Lower lobe of right lung (tissue), 2 donors: ENCODE data around the gene PTGES2. TPM values are rescaled to one million over a fixed set of nuclear protein-coding genes. Genes with fewer than 3 reads are reported as not detected.

Experiments used
- ATAC-seq, 2 donors: fragments of 200-7000 bp; cut with Tn5 transposase; one replicate each; pipeline ENCODE4 v1.9.1; 2020 to 2022; ENCODE audit warnings: mild to moderate bottlenecking in 2 of 2, moderate library complexity in 2 of 2
- DNase-seq: peaks from one replicate; pipeline ENCODE4 v3.0.0-alpha.2; 2020
- H3K27ac ChIP-seq: fragments of 200-600 bp; one replicate; pipeline ENCODE4 v1.8.0; 2022
- H3K27me3 ChIP-seq: fragments of 200-600 bp; one replicate; pipeline ENCODE4 v1.8.0; 2022; ENCODE audit warnings: low read depth
- H3K36me3 ChIP-seq: fragments of 200-600 bp; one replicate; pipeline ENCODE4 v1.8.0; 2022; ENCODE audit warnings: mild to moderate bottlenecking
- H3K4me1 ChIP-seq: fragments of 200-600 bp; one replicate; pipeline ENCODE4 v1.8.0; 2022
- H3K4me3 ChIP-seq: fragments of 200-600 bp; one replicate; pipeline ENCODE4 v1.8.0; 2022; ENCODE audit warnings: mild to moderate bottlenecking
- H3K9me3 ChIP-seq: fragments of 200-600 bp; one replicate; pipeline ENCODE4 v1.8.0; 2022
- intact Hi-C: fragments of 100-400 bp; cut with DNase I; formaldehyde crosslinking; loops from one replicate; pipeline ENCODE4 v1.11.0; 2022
- total RNA-seq: library from RNA; stranded (reverse); fragmentation: NEBNext Ultra II Directional; extraction: Animal tissue kit (Norgen Biotek cat#: 25700); gene quantifications from one replicate; pipeline ENCODE4 v1.2.1, GENCODE V29; 2021
- TF ChIP-seq, protein P1 (sequence below): fragments of 200-600 bp; IDR thresholded peaks from one replicate; pipeline ENCODE4 v1.8.0; 2022; ENCODE audit warnings: antibody characterized with exemption, mild to moderate bottlenecking
- donor health status: DM: no; HTN: yes; CAD: no; lungs with severe emphysema.

The PTGES2 gene
- total RNA-seq, 1 donor from 2014 or later: 30.6 TPM

DNA sequence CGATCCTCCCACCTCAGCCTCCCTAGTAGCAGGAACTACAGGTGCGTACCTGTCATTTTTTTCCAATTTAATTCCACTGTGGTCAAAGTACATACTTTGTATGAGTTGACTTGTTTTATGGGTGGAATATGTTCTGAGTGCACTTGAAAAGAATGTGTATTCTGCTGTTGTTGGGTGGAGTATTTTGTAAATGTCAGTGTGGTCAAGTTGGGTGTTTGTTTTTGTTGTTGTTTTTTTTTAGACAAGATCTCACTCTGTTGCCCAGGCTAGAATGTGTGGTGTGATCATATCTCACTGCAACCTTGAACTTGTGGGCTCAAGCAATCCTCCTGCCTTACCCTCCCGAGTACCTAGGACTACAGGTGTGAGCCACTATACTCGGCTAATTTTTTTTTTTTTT lies 41.6 kb downstream of the PTGES2 start:
- TF ChIP-seq, protein P1, sequence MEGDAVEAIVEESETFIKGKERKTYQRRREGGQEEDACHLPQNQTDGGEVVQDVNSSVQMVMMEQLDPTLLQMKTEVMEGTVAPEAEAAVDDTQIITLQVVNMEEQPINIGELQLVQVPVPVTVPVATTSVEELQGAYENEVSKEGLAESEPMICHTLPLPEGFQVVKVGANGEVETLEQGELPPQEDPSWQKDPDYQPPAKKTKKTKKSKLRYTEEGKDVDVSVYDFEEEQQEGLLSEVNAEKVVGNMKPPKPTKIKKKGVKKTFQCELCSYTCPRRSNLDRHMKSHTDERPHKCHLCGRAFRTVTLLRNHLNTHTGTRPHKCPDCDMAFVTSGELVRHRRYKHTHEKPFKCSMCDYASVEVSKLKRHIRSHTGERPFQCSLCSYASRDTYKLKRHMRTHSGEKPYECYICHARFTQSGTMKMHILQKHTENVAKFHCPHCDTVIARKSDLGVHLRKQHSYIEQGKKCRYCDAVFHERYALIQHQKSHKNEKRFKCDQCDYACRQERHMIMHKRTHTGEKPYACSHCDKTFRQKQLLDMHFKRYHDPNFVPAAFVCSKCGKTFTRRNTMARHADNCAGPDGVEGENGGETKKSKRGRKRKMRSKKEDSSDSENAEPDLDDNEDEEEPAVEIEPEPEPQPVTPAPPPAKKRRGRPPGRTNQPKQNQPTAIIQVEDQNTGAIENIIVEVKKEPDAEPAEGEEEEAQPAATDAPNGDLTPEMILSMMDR: no peak
- ATAC-seq (no peak), DNase-seq (no peak)
- Histone ChIP-seq H3K4me3 (no peak overlapping the region), H3K27ac (no peak overlapping the region), H3K27me3 (no peaks in the 10 kb centered on the region), H3K9me3 (no peaks in the 10 kb centered on the region), H3K4me1 (peaks cover 44% of the 10 kb centered on the region), H3K36me3 (no peaks in the 10 kb centered on the region)
- intact Hi-C loops: no loop called here

DNA sequence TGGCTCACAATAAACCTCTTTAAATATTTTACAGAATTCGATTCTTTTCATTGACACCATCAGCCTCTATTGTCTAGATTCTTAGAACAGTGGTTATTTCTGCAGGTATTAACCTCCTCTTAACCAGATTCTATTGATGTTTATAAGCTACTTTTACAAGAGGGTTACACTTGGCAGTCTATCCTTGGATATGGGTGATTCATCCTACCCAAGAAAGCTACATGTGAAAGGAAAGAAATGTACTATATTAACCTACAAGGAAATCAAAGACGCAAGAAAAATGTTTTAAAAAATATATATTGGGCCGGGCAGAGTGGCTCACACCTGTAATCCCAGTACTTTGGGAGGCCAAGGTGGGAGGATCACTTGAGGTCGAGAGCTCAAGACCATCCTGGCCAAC lies 42.8 kb downstream of the PTGES2 start:
- DNase-seq (no peak), ATAC-seq (no peak)
- Histone ChIP-seq H3K27ac (no peak overlapping the region), H3K4me1 (peaks cover 48% of the 10 kb centered on the region), H3K4me3 (no peak overlapping the region), H3K27me3 (no peaks in the 10 kb centered on the region), H3K36me3 (no peaks in the 10 kb centered on the region), H3K9me3 (no peaks in the 10 kb centered on the region)
- intact Hi-C loops: no loop called here
- TF ChIP-seq, protein P1: no peak

DNA sequence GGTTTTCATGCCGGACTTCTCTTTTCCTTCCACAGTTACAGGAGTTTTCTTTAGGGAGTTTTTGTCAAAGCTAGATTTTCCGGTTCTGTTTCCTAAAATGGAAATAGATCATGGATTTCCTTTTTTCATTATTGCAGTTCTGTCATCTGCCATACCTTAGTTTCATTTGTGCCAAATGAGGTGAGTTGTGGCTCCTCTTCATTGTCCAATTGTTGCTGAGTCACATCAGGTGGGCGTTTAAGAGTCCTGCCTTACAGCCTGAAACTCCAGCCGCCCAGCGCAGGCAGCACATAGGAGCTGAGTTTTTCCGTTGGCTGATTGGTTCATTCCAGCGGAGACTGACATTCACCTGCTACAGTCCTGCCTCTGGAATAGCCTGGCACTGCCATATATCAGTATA lies 45.4 kb downstream of the PTGES2 start:
- no peaks in the 10 kb centered on the region for H3K9me3 ChIP-seq
- peaks cover 57% of the 10 kb centered on the region for H3K4me1 ChIP-seq
- no peak for ATAC-seq
- H3K4me3 ChIP-seq: no peak overlapping the region
- TF ChIP-seq, protein P1: no peak
- no peaks in the 10 kb centered on the region for H3K27me3 ChIP-seq
- no peak for DNase-seq
- H3K36me3 ChIP-seq: no peaks in the 10 kb centered on the region
- peak overlapping the region; percentile 73 for H3K27ac ChIP-seq
- intact Hi-C loops: no loop called here

DNA sequence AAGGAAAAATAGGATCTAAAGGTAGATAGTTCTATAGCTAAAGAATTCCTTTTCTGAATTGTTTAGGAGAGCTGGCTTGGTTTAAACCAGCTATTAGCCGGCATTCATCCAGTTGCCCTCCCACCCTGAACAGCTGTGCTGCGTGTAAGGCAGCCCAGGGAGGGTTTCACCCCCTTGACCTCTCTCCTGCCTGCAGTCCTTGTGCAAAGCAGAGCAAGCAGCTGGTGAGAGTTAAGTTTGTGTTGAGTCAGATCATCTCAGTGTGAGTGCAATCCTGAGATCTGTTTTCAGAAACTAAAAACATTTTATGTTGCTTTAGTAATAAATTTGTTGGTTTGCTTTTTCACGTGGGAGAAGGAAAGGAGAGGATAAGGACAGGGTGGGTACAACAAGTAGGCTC lies 46.5 kb downstream of the PTGES2 start:
- H3K9me3 ChIP-seq: no peaks in the 10 kb centered on the region
- DNase-seq: no peak
- no peaks in the 10 kb centered on the region for H3K27me3 ChIP-seq
- ATAC-seq: peak; percentile 50 to 70
- peak overlapping the region; percentile 73 for H3K27ac ChIP-seq
- H3K4me1 ChIP-seq: peaks cover 57% of the 10 kb centered on the region
- H3K4me3 ChIP-seq: no peak overlapping the region
- TF ChIP-seq, protein P1: no peak
- H3K36me3 ChIP-seq: no peaks in the 10 kb centered on the region
- intact Hi-C loops: no loop called here

GRCh38 chr9:128080206-128080605 lies 47.3 kb downstream of the PTGES2 start:
- no peaks in the 10 kb centered on the region for H3K27me3 ChIP-seq
- H3K4me3 ChIP-seq: no peak overlapping the region
- no peaks in the 10 kb centered on the region for H3K9me3 ChIP-seq
- ATAC-seq (no peak), DNase-seq (no peak)
- TF ChIP-seq, protein P1: no peak
- intact Hi-C loops: no loop called here
- H3K36me3 ChIP-seq: no peaks in the 10 kb centered on the region
- peaks cover 63% of the 10 kb centered on the region for H3K4me1 ChIP-seq
- H3K27ac ChIP-seq: peak overlapping the region; percentile 73
